ENCODE results near the gene CPNE7.

DNA sequence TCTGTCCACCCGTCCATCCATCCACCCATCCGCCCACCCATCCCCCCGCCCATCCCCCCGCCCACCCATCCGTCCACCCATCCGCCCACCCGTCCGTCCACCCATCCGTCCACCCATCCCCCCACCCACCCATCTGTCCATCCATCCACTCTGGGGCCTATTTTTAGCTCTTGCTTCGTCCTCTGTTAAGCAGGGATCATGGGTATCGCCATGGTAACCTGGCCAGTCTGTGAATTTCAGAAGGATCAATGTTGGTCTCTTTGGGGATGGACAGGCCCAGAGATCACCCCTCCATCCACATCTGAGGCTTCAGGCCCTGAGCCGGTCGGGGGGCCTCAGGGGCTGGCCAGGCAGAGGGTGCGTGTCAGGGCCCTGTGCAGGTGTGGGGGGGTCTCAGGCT is 22.6 kb downstream of the CPNE7 start:
- TF ChIP-seq, protein P1, sequence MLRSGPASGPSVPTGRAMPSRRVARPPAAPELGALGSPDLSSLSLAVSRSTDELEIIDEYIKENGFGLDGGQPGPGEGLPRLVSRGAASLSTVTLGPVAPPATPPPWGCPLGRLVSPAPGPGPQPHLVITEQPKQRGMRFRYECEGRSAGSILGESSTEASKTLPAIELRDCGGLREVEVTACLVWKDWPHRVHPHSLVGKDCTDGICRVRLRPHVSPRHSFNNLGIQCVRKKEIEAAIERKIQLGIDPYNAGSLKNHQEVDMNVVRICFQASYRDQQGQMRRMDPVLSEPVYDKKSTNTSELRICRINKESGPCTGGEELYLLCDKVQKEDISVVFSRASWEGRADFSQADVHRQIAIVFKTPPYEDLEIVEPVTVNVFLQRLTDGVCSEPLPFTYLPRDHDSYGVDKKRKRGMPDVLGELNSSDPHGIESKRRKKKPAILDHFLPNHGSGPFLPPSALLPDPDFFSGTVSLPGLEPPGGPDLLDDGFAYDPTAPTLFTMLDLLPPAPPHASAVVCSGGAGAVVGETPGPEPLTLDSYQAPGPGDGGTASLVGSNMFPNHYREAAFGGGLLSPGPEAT (IDR thresholded peaks at IDR 0.05; ENCODE audit: low read depth), result no peak
- TF ChIP-seq CREB1 (IDR thresholded peaks at IDR 0.05; ENCODE audit: low read depth), result no peak
- TF ChIP-seq ZNF207 (IDR thresholded peaks at IDR 0.05; ENCODE audit: borderline replicate concordance), result no peak
- TF ChIP-seq, protein P2, sequence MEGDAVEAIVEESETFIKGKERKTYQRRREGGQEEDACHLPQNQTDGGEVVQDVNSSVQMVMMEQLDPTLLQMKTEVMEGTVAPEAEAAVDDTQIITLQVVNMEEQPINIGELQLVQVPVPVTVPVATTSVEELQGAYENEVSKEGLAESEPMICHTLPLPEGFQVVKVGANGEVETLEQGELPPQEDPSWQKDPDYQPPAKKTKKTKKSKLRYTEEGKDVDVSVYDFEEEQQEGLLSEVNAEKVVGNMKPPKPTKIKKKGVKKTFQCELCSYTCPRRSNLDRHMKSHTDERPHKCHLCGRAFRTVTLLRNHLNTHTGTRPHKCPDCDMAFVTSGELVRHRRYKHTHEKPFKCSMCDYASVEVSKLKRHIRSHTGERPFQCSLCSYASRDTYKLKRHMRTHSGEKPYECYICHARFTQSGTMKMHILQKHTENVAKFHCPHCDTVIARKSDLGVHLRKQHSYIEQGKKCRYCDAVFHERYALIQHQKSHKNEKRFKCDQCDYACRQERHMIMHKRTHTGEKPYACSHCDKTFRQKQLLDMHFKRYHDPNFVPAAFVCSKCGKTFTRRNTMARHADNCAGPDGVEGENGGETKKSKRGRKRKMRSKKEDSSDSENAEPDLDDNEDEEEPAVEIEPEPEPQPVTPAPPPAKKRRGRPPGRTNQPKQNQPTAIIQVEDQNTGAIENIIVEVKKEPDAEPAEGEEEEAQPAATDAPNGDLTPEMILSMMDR (IDR thresholded peaks at IDR 0.05 in 2 of 3, conservative IDR thresholded peaks at IDR 0.05 in 1 of 3; ENCODE audit: control insufficient read depth in 2 of 3, extremely low read depth in 1 of 3, insufficient read depth in 1 of 3, low read depth in 3 of 3, low read length in 3 of 3), result no peak
- no peak for TF ChIP-seq NR2F1 (conservative IDR thresholded peaks at IDR 0.05)
- TF ChIP-seq CHD2 (IDR thresholded peaks at IDR 0.05; ENCODE audit: borderline replicate concordance, low read depth, low read length), result no peak
- no peak for TF ChIP-seq MYC (IDR thresholded peaks at IDR 0.05; ENCODE audit: insufficient read depth, insufficient read length, insufficient replicate concordance, low read length, severe bottlenecking)
- TF ChIP-seq KDM1A (IDR thresholded peaks at IDR 0.05; ENCODE audit: borderline replicate concordance), result no peak
- TF ChIP-seq CBX5 (IDR thresholded peaks at IDR 0.05; ENCODE audit: low read depth), result no peak
- TF ChIP-seq JUND (IDR thresholded peaks at IDR 0.05; ENCODE audit: low read depth, low read length), result no peak
- no peak for TF ChIP-seq RAD21 (IDR thresholded peaks at IDR 0.05; ENCODE audit: insufficient read depth, low read depth, low read length)

All from GM12878 (cell line).